ENCODE measurements around the gene KLHL30.

KLHL30 gene

GRCh38 chr2:238119756-238120462, 18.6 kb upstream of the KLHL30 start:
- DNase-seq: no peak

DNA sequence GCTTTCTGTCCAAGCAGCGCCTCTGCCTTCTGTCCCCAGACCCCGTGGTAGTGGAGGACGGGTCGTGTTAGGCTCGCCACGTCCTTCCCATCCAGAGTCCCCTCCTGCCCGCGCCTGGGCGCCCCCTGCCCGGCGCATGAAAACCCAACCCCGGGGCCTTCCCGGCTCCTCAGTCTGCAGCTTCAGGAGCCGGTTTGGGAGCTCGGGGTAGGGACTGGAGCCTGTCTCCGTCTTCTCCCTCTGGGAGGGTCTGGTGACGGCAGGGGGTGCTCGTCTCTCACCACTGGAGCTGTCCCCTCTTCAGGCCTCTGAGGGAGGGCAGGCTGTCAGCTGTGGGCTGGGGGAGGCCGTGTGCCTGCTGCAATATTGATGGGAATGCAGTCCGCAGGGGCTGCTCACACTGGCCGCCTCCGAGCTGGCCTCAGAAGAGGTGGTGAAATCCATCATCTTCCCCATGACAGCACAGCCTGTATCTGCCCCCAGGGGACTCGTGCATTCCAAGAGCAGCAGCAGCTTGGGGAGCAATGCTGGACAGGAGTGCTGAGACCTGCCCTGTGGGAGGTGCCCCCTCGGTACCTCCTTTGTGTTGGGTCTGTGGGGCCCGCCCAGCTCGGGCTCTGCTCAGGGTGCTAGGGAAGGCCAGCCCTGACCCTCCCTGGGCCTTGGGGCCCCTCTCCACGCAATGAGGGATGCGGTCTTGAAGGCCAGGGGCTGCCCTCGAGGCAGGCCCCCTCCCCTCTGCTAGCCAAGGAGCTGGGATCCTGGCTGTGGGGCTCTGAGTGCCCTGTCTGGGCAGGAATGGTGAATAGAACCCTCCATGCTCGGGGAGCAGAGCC, 17.8 kb upstream of the KLHL30 start:
- DNase-seq: no peak

DNA sequence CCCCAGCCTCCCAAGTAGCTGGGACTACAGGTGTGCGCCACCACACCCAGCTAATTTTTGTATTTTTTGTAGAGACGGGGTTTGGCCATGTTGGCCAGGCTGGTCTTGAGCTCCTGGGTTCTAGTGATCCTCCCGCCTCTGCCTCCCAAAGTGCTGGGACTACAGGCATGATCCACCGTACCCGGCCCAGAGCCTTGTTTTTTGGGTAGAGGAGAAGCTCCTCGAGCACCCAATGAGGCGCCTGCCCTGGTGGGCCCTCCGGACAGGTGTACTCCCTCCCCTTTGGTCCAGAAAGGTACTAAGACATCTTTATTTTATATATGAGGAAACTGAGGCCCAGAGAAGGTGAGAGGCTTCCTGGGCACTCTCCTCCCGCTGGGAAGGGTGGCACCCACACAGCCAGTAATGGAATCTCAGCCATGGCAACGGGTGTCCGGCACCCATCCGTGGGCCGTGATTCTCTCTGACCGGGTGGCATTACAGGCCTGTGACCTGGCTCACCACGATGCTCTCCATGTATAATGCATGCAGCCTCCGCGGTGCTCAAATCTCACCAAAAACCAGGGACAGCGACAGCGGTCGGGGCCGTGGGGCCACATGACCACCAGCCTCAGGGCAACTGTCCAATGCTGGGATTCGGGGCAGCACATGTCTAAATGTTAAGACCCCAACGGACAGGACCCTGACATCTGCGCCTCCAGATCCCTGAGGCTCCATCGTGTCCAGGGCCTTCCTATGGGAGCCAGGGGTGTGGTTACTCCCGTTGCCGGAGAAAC, 16.8 kb upstream of the KLHL30 start:
- DNase-seq: no peak

- DNase-seq: no peak
Observed at GRCh38 chr2:238122287-238123217, 15.9 kb upstream of the KLHL30 start.

DNA sequence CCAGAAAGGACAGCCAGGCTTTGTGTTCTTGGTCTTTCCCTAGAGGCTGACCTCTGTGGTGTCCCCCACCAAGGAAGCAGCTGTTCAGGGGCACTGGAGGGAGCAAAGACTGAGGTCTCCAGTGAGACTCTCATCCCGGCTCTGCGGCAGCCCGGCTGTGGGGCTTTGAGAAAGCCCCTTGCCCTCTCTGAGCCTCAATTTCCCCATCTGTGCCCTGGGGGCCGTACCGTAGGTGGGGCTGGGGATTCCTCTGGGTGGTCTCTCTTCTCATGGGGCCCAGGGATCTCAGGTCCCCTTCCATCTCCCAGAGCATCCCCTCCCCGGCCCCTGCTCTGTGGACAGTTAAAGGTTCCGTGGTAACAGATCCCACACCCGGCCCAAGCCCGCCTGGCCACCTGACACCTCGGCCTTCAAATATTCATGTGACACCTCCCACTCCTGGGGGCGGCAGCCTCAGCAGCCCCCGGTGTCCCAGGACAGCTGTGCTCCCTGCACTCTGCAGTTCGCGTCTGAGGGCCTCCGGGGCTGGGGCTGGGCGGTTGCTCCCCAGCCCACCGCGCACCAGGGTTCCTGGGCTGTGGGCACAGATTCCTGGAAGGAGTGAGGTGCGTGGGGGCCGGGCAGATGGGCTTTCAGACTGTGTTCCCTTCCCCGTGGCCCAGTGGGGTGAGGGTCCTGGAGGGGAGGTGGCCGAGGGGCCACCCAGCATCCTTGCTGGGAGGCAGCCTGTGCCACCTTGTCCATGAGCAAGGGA, 15.1 kb upstream of the KLHL30 start:
- DNase-seq: no peak

GRCh38 chr2:238123991-238124470, 14.4 kb upstream of the KLHL30 start:
- no peak for DNase-seq

- no peak for DNase-seq
Observed at GRCh38 chr2:238124488-238125126, 13.9 kb upstream of the KLHL30 start.

GRCh38 chr2:238125127-238125885, 13.2 kb upstream of the KLHL30 start:
- DNase-seq: no peak

GRCh38 chr2:238126338-238126737, 12.1 kb upstream of the KLHL30 start:
- no peak for DNase-seq

GRCh38 chr2:238126775-238127164, 11.7 kb upstream of the KLHL30 start:
- no peak for DNase-seq

DNA sequence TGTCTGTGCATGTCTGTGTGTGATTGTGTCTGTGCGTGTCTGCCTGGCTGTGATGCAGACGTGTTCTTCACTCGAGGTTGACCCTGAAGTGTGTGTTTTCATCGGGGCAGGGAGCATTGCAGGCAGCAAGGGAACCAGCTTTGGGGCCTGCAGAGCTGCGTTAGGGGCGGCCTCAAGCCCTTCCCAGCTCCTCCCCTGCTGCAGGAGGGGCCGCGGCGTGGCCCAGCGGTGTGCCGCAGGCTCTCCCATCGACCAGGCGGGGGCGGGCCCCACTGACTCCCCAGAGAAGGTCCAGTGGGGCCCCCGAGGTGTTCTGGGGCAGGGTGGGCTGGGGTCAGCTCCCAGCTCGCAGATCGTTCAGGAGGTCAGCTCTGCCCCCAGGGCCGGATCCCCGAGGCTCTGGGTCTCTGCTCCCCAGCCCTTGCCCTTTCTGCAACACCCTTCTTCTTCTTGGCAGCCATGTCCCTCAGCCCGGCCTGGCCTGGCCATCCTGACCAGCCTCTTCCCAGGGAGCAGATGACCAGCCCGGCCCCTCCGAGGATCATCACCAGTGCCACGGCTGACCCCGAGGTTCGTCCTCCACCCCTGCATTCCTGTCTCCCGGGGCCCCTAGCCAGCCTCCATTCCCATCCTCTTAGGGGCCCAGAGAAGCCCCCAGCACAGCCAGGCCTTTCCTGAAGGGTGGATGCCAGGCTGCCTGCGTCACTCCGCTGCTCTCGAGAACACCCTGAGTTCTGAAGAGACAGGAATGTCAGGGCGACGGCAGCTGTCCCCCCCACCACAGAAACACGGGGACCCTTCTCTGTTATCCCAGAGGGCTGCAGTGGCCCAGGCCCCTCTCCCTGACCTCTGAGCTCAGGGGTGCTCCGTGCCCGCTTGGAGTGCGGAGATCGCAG, 11.1 kb upstream of the KLHL30 start:
- DNase-seq: no peak

DNA sequence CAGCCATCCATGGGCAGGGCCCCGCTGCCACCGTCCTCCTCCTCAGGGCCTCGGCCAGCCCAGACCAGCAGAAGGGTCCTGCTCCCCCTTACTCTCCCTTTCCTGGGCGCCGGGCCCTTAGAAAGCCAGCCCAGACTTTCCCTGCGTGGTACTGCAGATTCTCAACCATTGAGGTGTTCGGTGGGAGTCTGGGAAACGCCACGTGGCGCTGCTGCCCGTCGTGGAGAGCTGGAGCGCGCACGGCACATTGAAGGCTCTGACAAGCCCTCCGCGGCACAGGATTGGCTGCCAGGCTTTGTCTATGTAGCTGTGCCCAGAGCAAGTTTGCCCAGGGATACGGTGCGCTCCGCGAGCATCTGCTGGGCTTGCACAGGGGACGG, 10.4 kb upstream of the KLHL30 start:
- no peak for DNase-seq

- DNase-seq: no peak
Observed at GRCh38 chr2:238128534-238129001, 9.9 kb upstream of the KLHL30 start.

- no peak for DNase-seq
Observed at GRCh38 chr2:238129166-238130010, 9.1 kb upstream of the KLHL30 start.

DNA sequence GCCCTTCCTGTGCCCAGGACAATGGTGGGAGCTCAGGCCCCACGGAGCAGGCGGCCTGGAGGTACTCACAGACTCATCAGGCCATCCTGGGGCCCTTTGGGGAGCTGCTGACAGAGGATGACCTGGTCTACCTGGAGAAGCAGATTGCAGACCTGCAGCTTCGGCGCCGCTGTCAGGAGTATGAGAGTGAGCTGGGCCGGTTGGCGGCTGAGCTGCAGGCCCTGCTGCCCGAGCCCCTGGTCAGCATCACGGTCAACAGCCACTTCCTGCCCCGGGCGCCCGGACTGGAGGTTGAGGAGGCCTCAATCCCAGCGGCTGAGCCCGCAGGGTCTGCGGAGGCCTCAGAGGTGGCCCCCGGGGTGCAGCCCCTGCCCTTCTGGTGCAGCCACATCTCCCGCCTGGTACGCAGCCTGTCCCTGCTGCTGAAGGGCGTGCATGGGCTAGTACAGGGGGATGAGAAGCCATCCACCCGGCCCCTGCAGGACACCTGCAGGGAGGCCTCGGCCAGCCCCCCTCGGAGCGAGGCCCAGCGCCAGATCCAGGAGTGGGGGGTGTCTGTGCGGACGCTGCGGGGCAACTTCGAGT, 8.3 kb upstream of the KLHL30 start:
- DNase-seq: no peak

- no peak for DNase-seq
Observed at GRCh38 chr2:238130696-238131628, 7.5 kb upstream of the KLHL30 start.
